HCT116 (cell line): Measurements from ENCODE around the gene VSNL1. TPM values are rescaled to one million over a fixed set of nuclear protein-coding genes. Genes with fewer than 3 reads are reported as not detected.

Experiments
- ATAC-seq: fragments of 200-7000 bp; cut with Tn5 transposase; 2 replicates; pipeline ENCODE4 v1.9.1; 2020; ENCODE audit warnings: mild to moderate bottlenecking, moderate library complexity
- BruUV-seq: library from RNA; stranded (reverse); fragments of 400-500 nt; replicated peaks from 2 replicates; lab custom pipeline; 2021; lab: Mats Ljungman, UMichigan
- CTCF ChIA-PET: fragments of 300-600 bp; sonication (Branson Sonifier 250); formaldehyde crosslinking; loops from one replicate; lab custom pipeline; 2021; ENCODE audit warnings: antibody characterized with exemption; lab: Charles Lee
- POLR2A ChIA-PET: fragments of 300-600, 350-600 bp; sonication (Branson Sonifier 250); formaldehyde crosslinking; loops from one replicate; lab custom pipeline; 2021; ENCODE audit warnings: antibody characterized with exemption; lab: Charles Lee
- RAD21 ChIA-PET, 2 experiments: fragments of 300-600 bp; sonication (Branson Sonifier 250); formaldehyde crosslinking; loops; one replicate each; lab custom pipeline; 2023; ENCODE audit warnings: low total read pairs in 2 of 2; ENCODE audit not compliant: uncharacterized antibody in 2 of 2, unreplicated experiment in 2 of 2, low non-redundant PET in 1 of 2; lab: Charles Lee
- DNase-seq: peaks from one replicate; pipeline ENCODE4 v3.0.0-alpha.2; 2010; ENCODE audit warnings: low read depth, low spot score
- H2AFZ ChIP-seq: fragments of 200-600 bp; shearing (Covaris generic), sonication (generic); 2 replicates; pipeline ENCODE4 v1.6.1; 2017; ENCODE audit warnings: low read depth, mixed run types, mixed read lengths, antibody characterized with exemption, low read length; ENCODE audit not compliant: poor library complexity, severe bottlenecking
- H3K27ac ChIP-seq: 2 replicates; pipeline ENCODE4 v1.5.1; 2012; ENCODE audit warnings: low read depth, low read length
- H3K27me3 ChIP-seq: fragments of 200-600 bp; sonication (generic); 2 replicates; pipeline ENCODE4 v1.6.1; 2016; ENCODE audit warnings: mixed run types, low read length, mixed read lengths; ENCODE audit not compliant: insufficient read depth
- H3K36me3 ChIP-seq, 2 experiments: fragments of 200-500 bp in 1 of 2; fragments of 200-600 bp in 1 of 2; sonication (Bioruptor generic) in 1 of 2; sonication (generic) in 1 of 2; 2 replicates each; pipeline versions ENCODE4 v1.5.1 to v1.6.1; 2014 to 2016; ENCODE audit warnings: low read length in 2 of 2, inconsistent platforms in 1 of 2, mixed read lengths in 1 of 2, mixed run types in 1 of 2; ENCODE audit not compliant: insufficient read depth in 2 of 2, control insufficient read depth in 1 of 2
- H3K4me1 ChIP-seq, 2 experiments: fragments of 200-600 bp in 1 of 2; sonication (generic) in 1 of 2; 2 replicates each; pipeline versions ENCODE4 v1.5.1 to v1.6.1; 2012 to 2017; ENCODE audit warnings: low read length in 2 of 2, inconsistent platforms in 1 of 2, mild to moderate bottlenecking in 1 of 2, mixed read lengths in 1 of 2, mixed run types in 1 of 2, moderate library complexity in 1 of 2; ENCODE audit not compliant: insufficient read depth in 2 of 2, control insufficient read depth in 1 of 2
- H3K4me2 ChIP-seq: fragments of 200-600 bp; sonication (generic); 2 replicates; pipeline ENCODE4 v1.6.1; 2017; ENCODE audit warnings: mixed run types, low read length, mixed read lengths
- H3K4me3 ChIP-seq, 2 experiments: fragments of 200-600 bp in 1 of 2; sonication (generic) in 1 of 2; replicated peaks in 1 of 2; 2 replicates each; pipeline ENCODE4 v1.5.1; 2011 to 2016; ENCODE audit warnings: low read length in 2 of 2, control low read depth in 1 of 2, low read depth in 1 of 2, mild to moderate bottlenecking in 1 of 2, mixed read lengths in 1 of 2, mixed run types in 1 of 2
- H3K79me2 ChIP-seq: fragments of 200-600 bp; sonication (generic); 2 replicates; pipeline ENCODE4 v1.6.1; 2017; ENCODE audit warnings: mild to moderate bottlenecking, mixed run types, low read length, moderate library complexity, mixed read lengths; ENCODE audit not compliant: insufficient read depth
- H3K9ac ChIP-seq: fragments of 200-600 bp; sonication (generic); 2 replicates; pipeline ENCODE4 v1.6.1; 2016; ENCODE audit warnings: low read length, mixed read lengths
- H3K9me2 ChIP-seq: fragments of 200-600 bp; sonication (generic), shearing (Covaris generic); 2 replicates; pipeline ENCODE4 v1.6.1; 2017; ENCODE audit warnings: mixed run types, mild to moderate bottlenecking, moderate library complexity; ENCODE audit not compliant: insufficient read depth
- H3K9me3 ChIP-seq, 2 experiments: fragments of 200-500 bp in 1 of 2; fragments of 200-600 bp in 1 of 2; sonication (Bioruptor generic) in 1 of 2; sonication (generic) in 1 of 2; 2 replicates each; pipeline ENCODE4 v1.6.1; 2014 to 2017; ENCODE audit warnings: low read length in 2 of 2, mixed read lengths in 2 of 2, inconsistent platforms in 1 of 2, low read depth in 1 of 2, mild to moderate bottlenecking in 1 of 2, mixed run types in 1 of 2, moderate library complexity in 1 of 2; ENCODE audit not compliant: control insufficient read depth in 1 of 2, insufficient read depth in 1 of 2
- H4K20me1 ChIP-seq: fragments of 200-600 bp; sonication (generic), shearing (Covaris generic); 2 replicates; pipeline ENCODE4 v1.6.1; 2017; ENCODE audit warnings: mixed run types, mild to moderate bottlenecking, moderate library complexity; ENCODE audit not compliant: insufficient read depth
- EZH2 ChIP-seq: fragments of 200-600 bp; sonication (generic); IDR thresholded peaks from 2 replicates; pipeline ENCODE4 v1.6.1; 2017; ENCODE audit warnings: antibody characterized with exemption, mixed run types
- RAD21 ChIP-seq: IDR thresholded peaks from 2 replicates; pipeline ENCODE4 v1.6.1; 2012; ENCODE audit warnings: low read depth, mild to moderate bottlenecking
- SP1 ChIP-seq: IDR thresholded peaks from 2 replicates; pipeline ENCODE4 v1.6.1; 2012; ENCODE audit warnings: low read depth
- SRF ChIP-seq: IDR thresholded peaks from 2 replicates; pipeline ENCODE4 v1.6.1; 2012; ENCODE audit warnings: low read depth
- YY1 ChIP-seq: IDR thresholded peaks from 2 replicates; pipeline ENCODE4 v1.6.1; 2011; ENCODE audit warnings: low read length, low read depth, moderate library complexity, mild to moderate bottlenecking; ENCODE audit not compliant: insufficient replicate concordance; ENCODE audit errors: extremely low read depth
- ZFX ChIP-seq: fragments of 450-650 bp; IDR thresholded peaks from 2 replicates; pipeline ENCODE4 v1.6.1; 2017
- intact Hi-C: fragments of 100-400 bp; cut with micrococcal nuclease; formaldehyde crosslinking; loops from 2 replicates; pipeline ENCODE4 v1.10.0; 2022
- total RNA-seq: library from RNA; stranded (reverse); gene quantifications from one replicate; pipeline ENCODE4 v1.2.1, GENCODE V29; 2021; ENCODE audit not compliant: unreplicated experiment
- TF ChIP-seq, protein P1 (sequence below), 3 experiments: fragments of 200-600 bp in 1 of 3; sonication (generic) in 1 of 3; IDR thresholded peaks in 2 of 3; conservative IDR thresholded peaks in 1 of 3; 2 replicates each; pipeline ENCODE4 v1.5.1; 2012 to 2017; ENCODE audit warnings: low read depth in 2 of 3, low read length in 2 of 3, antibody characterized with exemption in 1 of 3, borderline replicate concordance in 1 of 3, control low read depth in 1 of 3, mild to moderate bottlenecking in 1 of 3, mixed read lengths in 1 of 3, mixed run types in 1 of 3, moderate library complexity in 1 of 3; ENCODE audit not compliant: insufficient read depth in 1 of 3
- TF ChIP-seq, protein P2 (sequence below): IDR thresholded peaks from 2 replicates; pipeline ENCODE4 v1.6.1; 2012

The VSNL1 gene
- total RNA-seq, 1 experiment from 2014 or later, result 4.6 TPM

DNA sequence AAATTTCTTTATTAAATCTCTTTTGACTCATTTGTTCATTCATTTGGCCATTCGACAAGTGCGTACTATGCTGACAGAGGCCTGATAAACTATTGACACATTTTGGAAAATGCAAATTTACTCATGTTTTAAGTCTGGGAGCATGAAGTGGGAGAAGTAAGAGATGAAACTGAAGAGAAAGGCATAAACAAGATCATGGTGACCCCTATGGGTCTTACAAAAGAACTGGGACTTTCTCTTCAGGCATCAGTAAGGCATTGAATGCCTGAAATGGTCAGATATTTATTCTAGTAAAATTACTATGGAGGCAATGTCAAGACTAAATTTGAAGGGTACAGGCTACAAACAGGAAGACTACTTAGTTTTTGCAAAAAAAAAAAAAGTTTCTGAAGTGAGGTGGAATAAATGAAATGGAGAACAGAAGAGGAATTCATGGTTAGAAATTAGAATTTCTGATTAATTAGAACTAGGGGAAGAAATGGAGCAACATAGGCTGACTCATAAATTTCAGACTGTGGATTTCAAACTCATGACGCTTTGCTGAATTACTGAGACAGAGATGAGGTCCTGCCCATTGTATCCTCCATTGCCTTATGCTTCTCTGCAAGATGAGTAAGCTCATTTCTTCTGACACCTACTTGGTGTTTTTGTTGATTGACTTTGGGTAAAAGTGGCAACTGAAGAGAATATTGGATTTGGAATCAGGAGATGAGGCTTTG is 32.7 kb downstream of the VSNL1 start:
- ChIA-PET CTCF (interaction anchor here (1.2 to 2.1 kb wide), 3 partner anchors 72 to 98 kb away, joined by 7 to 9 read pairs (median 8); no protein-coding TSS in a partner anchor), RAD21 (interaction anchor here (0.7 to 1.2 kb wide), 2 partner anchors 98 kb away, joined by 3 read pairs; no protein-coding TSS in a partner anchor), POLR2A (no interaction called here)
- Histone ChIP-seq H3K27me3 (no peaks in the 10 kb centered on the region), H3K79me2 (no peaks in the 10 kb centered on the region), H3K4me3 (no peak overlapping the region), H3K9me3 (no peaks in the 10 kb centered on the region), H3K4me2 (no peak overlapping the region), H3K9me2 (no peaks in the 10 kb centered on the region), H3K27ac (no peak overlapping the region), H3K9ac (no peak overlapping the region), H2AFZ (no peak overlapping the region), H3K36me3 (no peaks in the 10 kb centered on the region), H3K4me1 (peaks cover 0 to 17% of the 10 kb centered on the region in 2 experiments; a peak in 3 of 4 replicates), H4K20me1 (no peaks in the 10 kb centered on the region)
- BruUV-seq, result no TSS peak
- ATAC-seq (peak; percentile 63), DNase-seq (no peak)
- intact Hi-C loops, result loop anchor here (2.0 kb wide), 2 partner anchors 102 to 798 kb away; no protein-coding TSS in a partner anchor
- TF ChIP-seq RAD21, result peak; percentile 72
- TF ChIP-seq SRF, result no peak
- no peak for TF ChIP-seq SP1
- TF ChIP-seq, protein P1, sequence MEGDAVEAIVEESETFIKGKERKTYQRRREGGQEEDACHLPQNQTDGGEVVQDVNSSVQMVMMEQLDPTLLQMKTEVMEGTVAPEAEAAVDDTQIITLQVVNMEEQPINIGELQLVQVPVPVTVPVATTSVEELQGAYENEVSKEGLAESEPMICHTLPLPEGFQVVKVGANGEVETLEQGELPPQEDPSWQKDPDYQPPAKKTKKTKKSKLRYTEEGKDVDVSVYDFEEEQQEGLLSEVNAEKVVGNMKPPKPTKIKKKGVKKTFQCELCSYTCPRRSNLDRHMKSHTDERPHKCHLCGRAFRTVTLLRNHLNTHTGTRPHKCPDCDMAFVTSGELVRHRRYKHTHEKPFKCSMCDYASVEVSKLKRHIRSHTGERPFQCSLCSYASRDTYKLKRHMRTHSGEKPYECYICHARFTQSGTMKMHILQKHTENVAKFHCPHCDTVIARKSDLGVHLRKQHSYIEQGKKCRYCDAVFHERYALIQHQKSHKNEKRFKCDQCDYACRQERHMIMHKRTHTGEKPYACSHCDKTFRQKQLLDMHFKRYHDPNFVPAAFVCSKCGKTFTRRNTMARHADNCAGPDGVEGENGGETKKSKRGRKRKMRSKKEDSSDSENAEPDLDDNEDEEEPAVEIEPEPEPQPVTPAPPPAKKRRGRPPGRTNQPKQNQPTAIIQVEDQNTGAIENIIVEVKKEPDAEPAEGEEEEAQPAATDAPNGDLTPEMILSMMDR (IDR thresholded peaks at IDR 0.05 in 2 of 3, conservative IDR thresholded peaks at IDR 0.05 in 1 of 3; ENCODE audit: borderline replicate concordance in 1 of 3, insufficient read depth in 1 of 3, low read depth in 2 of 3, low read length in 2 of 3), result peak; percentile 12 to 46 (median 44); a peak in 3 of 6 replicates
- no peak for TF ChIP-seq EZH2
- TF ChIP-seq ZFX, result no peak
- TF ChIP-seq, protein P2, sequence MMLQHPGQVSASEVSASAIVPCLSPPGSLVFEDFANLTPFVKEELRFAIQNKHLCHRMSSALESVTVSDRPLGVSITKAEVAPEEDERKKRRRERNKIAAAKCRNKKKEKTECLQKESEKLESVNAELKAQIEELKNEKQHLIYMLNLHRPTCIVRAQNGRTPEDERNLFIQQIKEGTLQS, result no peak
- TF ChIP-seq YY1, result no peak
